Measurements from ENCODE around the gene ADCY5.

The ADCY5 gene

GRCh38 chr3:123384256-123384655 is 64.6 kb downstream of the ADCY5 start:
- DNase-seq = no peak

GRCh38 chr3:123383091-123384053 is 65.5 kb downstream of the ADCY5 start:
- DNase-seq = peak; percentile 22

- DNase-seq = no peak
Measured at GRCh38 chr3:123380261-123380660, 68.6 kb downstream of the ADCY5 start.

- DNase-seq = no peak
Measured at GRCh38 chr3:123379041-123379830, 69.7 kb downstream of the ADCY5 start.

- no peak for DNase-seq
Measured at GRCh38 chr3:123378409-123378915, 70.4 kb downstream of the ADCY5 start.

GRCh38 chr3:123377243-123377740 is 71.6 kb downstream of the ADCY5 start:
- DNase-seq = no peak

GRCh38 chr3:123376451-123377242 is 72.2 kb downstream of the ADCY5 start:
- DNase-seq = no peak

- no peak for DNase-seq
Measured at GRCh38 chr3:123375014-123375940, 73.6 kb downstream of the ADCY5 start.

GRCh38 chr3:123374016-123374415 is 74.9 kb downstream of the ADCY5 start:
- no peak for DNase-seq

- no peak for DNase-seq
Measured at GRCh38 chr3:123373474-123373987, 75.4 kb downstream of the ADCY5 start.

- DNase-seq = no peak
Measured at GRCh38 chr3:123372686-123373473, 76.0 kb downstream of the ADCY5 start.

GRCh38 chr3:123371859-123372685 is 76.8 kb downstream of the ADCY5 start:
- no peak for DNase-seq

- no peak for DNase-seq
Measured at GRCh38 chr3:123371426-123371825, 77.5 kb downstream of the ADCY5 start.

GRCh38 chr3:123370819-123371218 is 78.1 kb downstream of the ADCY5 start:
- DNase-seq = no peak

GRCh38 chr3:123369085-123369484 is 79.8 kb downstream of the ADCY5 start:
- no peak for DNase-seq

GRCh38 chr3:123367467-123368154 is 81.3 kb downstream of the ADCY5 start:
- DNase-seq = no peak

GRCh38 chr3:123365450-123366143 is 83.3 kb downstream of the ADCY5 start:
- DNase-seq = no peak

GRCh38 chr3:123361071-123361470 is 87.8 kb downstream of the ADCY5 start:
- no peak for DNase-seq

Data from amniotic stem cell (primary cell).